Neural cell (in vitro differentiated cells): ENCODE measurements around the gene ATP6V1B1. TPM values are rescaled to one million over a fixed set of nuclear protein-coding genes. Genes with fewer than 3 reads are reported as not detected.

Experiments
- H2AFZ ChIP-seq: fragments of 200-600, 300-800 bp; sonication (generic), shearing (Covaris generic); 2 replicates; pipeline ENCODE4 v1.6.0; 2014; ENCODE audit warnings: low read depth, mild to moderate bottlenecking, antibody characterized with exemption, low read length, moderate library complexity
- H3F3A ChIP-seq: fragments of 200-600 bp; shearing (Covaris generic); 2 replicates; pipeline ENCODE4 v1.6.1; 2016; ENCODE audit warnings: mild to moderate bottlenecking, moderate library complexity, mixed read lengths, antibody characterized with exemption, low read length; ENCODE audit not compliant: insufficient read depth, poor library complexity, severe bottlenecking
- H3K27ac ChIP-seq: fragments of 200-600, 300-800 bp; sonication (generic), shearing (Covaris generic); 2 replicates; pipeline ENCODE4 v1.5.1; 2014; ENCODE audit warnings: mild to moderate bottlenecking, low read length, moderate library complexity
- H3K27me3 ChIP-seq: fragments of 300-800, 200-600 bp; sonication (generic), shearing (Covaris generic); 2 replicates; pipeline ENCODE4 v1.6.0; 2014; ENCODE audit warnings: mild to moderate bottlenecking, low read depth, low read length, moderate library complexity; ENCODE audit not compliant: insufficient read depth
- H3K36me3 ChIP-seq: fragments of 300-800, 200-600 bp; sonication (generic), shearing (Covaris generic); 2 replicates; pipeline ENCODE4 v1.5.1; 2014; ENCODE audit warnings: mild to moderate bottlenecking, antibody characterized with exemption, low read length, moderate library complexity; ENCODE audit not compliant: insufficient read depth
- H3K4me2 ChIP-seq: fragments of 300-800, 200-600 bp; sonication (generic), shearing (Covaris generic); 2 replicates; pipeline ENCODE4 v1.6.0; 2014; ENCODE audit warnings: mild to moderate bottlenecking, low read length
- H3K4me3 ChIP-seq: fragments of 300-800, 200-600 bp; sonication (generic), shearing (Covaris generic); 2 replicates; pipeline ENCODE4 v1.5.1; 2014; ENCODE audit warnings: mild to moderate bottlenecking, low read length, moderate library complexity
- H3K79me2 ChIP-seq: fragments of 200-600 bp; shearing (Covaris generic); replicated peaks from 2 replicates; pipeline ENCODE4 v1.6.0; 2014; ENCODE audit warnings: mild to moderate bottlenecking, low read length, moderate library complexity; ENCODE audit not compliant: insufficient read depth
- H3K9ac ChIP-seq: fragments of 300-800, 200-600 bp; sonication (generic), shearing (Covaris generic); 2 replicates; pipeline ENCODE4 v1.6.1; 2016; ENCODE audit warnings: mild to moderate bottlenecking, low read length, mixed read lengths
- H3K9me2 ChIP-seq: fragments of 200-600 bp; shearing (Covaris generic); 2 replicates; pipeline ENCODE4 v1.6.1; 2016; ENCODE audit warnings: mild to moderate bottlenecking, low read length, mixed read lengths; ENCODE audit not compliant: insufficient read depth
- H3K9me3 ChIP-seq: fragments of 200-600, 300-800 bp; sonication (generic), shearing (Covaris generic); 2 replicates; pipeline ENCODE4 v1.6.1; 2016; ENCODE audit warnings: mild to moderate bottlenecking, mixed run types, low read length, moderate library complexity, mixed read lengths
- H4K20me1 ChIP-seq: fragments of 200-600 bp; shearing (Covaris generic); 2 replicates; pipeline ENCODE4 v1.6.1; 2016; ENCODE audit warnings: mild to moderate bottlenecking, mixed run types; ENCODE audit not compliant: insufficient read depth
- CTCF ChIP-seq: fragments of 450-650 bp; IDR thresholded peaks from 2 replicates; pipeline ENCODE4 v1.5.1; 2014; ENCODE audit warnings: antibody characterized with exemption, mild to moderate bottlenecking, moderate library complexity; ENCODE audit not compliant: poor library complexity, severe bottlenecking
- EP300 ChIP-seq: fragments of 450-650 bp; conservative IDR thresholded peaks from 2 replicates; pipeline ENCODE4 v1.6.1; 2014; ENCODE audit warnings: antibody characterized with exemption, mild to moderate bottlenecking, moderate library complexity; ENCODE audit not compliant: poor library complexity, severe bottlenecking
- EZH2 ChIP-seq: fragments of 200-600, 300-800 bp; shearing (Covaris generic), sonication (generic); IDR thresholded peaks from 2 replicates; pipeline ENCODE4 v1.6.1; 2014; ENCODE audit warnings: antibody characterized with exemption, low read length, borderline replicate concordance, mild to moderate bottlenecking; ENCODE audit not compliant: insufficient read depth, poor library complexity, severe bottlenecking
- MXI1 ChIP-seq: fragments of 450-650 bp; conservative IDR thresholded peaks from 2 replicates; pipeline ENCODE4 v1.6.1; 2014; ENCODE audit warnings: antibody characterized with exemption, mild to moderate bottlenecking; ENCODE audit not compliant: poor library complexity, severe bottlenecking
- POLR2AphosphoS5 ChIP-seq: IDR thresholded peaks from 2 replicates; pipeline ENCODE4 v1.6.1; 2012
- RAD21 ChIP-seq: fragments of 450-650 bp; conservative IDR thresholded peaks from 2 replicates; pipeline ENCODE4 v1.6.1; 2014; ENCODE audit warnings: antibody characterized with exemption, mild to moderate bottlenecking, moderate library complexity
- REST ChIP-seq: IDR thresholded peaks from 2 replicates; pipeline ENCODE4 v1.6.1; 2012; ENCODE audit warnings: borderline replicate concordance
- SMC3 ChIP-seq: fragments of 450-650 bp; conservative IDR thresholded peaks from 2 replicates; pipeline ENCODE4 v1.6.1; 2014; ENCODE audit warnings: antibody characterized with exemption, mild to moderate bottlenecking, moderate library complexity; ENCODE audit not compliant: poor library complexity
- TAF1 ChIP-seq: IDR thresholded peaks from 2 replicates; pipeline ENCODE4 v1.6.1; 2012; ENCODE audit warnings: low read depth
- polyA plus RNA-seq: library from polyadenylated mRNA; depleted of rRNA; stranded (reverse); fragments of >200 nt; gene quantifications from 2 replicates; pipeline ENCODE4 v1.2.3, GENCODE V29; 2014

Gene ATP6V1B1
- polyA plus RNA-seq, 1 donor from 2014 or later = 0.12 TPM

DNA sequence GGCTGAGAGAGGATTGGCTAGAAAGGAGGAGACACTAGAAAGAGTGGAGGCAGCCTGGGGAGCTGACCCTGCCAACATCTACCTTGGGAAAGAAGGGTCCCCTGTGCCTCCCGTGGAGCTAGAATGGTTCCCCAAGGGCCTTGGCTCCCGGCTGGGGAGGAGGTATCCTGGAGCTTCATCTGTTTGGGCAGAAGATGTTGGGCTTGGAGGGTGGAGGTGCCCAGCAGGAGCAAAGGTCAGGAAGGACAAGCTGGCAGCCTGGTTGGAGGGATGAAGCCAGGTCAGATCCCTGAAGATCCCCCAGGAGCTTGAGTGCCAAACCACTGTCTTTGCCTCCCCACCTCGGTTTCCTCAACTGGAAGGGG is 2.9 kb downstream of the ATP6V1B1 start:
- no peak overlapping the region for H2AFZ ChIP-seq

DNA sequence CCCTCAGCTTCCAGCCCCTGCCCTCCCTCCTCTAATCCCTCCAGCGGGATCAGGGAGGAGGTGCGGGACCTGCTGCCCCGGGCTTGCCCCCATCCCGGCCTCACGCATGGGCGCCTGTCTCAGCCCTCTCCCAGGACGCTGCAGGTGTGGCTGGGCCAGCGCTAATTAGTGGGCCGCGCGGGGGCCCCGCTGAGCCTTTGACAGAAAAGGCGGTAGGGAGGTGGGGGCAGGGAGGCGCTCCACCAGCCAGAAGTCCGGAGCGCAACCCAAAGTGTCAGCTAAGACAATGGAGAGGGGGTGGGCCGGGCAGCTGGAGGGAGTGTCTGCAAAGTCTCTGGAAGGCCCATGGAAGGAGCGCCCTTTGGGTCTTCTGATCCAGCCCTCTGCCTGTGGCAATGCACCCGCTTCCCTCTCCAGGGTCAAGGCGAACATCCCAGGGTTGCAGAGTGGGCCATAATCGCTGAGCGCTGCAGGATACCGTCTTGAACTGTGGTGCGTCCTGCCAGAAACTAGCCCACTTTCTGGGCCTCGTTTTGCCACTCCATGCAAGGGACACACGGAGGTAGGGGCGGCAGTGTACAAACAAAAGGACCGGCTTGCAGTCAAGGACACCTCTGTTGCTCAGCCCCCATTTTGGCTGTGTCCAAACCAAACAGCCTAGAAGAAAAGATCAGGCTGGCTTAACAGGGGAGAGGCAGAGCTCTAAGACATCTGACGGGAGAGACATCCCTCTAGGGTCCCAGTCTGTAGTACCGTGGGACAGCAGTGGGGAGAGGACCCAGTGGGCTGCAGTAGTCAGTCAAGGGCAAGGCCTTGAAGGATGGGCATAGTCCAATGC is 3.5 kb downstream of the ATP6V1B1 start:
- Histone ChIP-seq H3F3A (no peaks in the 10 kb centered on the region), H3K27me3 (no peaks in the 10 kb centered on the region), H3K4me2 (no peak overlapping the region), H3K27ac (no peak overlapping the region), H3K9me2 (no peaks in the 10 kb centered on the region), H3K79me2 (no peaks in the 10 kb centered on the region), H2AFZ (no peak overlapping the region), H3K36me3 (no peaks in the 10 kb centered on the region), H3K9me3 (no peaks in the 10 kb centered on the region), H3K9ac (no peak overlapping the region), H4K20me1 (no peaks in the 10 kb centered on the region), H3K4me3 (no peak overlapping the region)
- TF ChIP-seq REST = no peak
- no peak for TF ChIP-seq POLR2AphosphoS5
- TF ChIP-seq RAD21 = no peak
- no peak for TF ChIP-seq EP300
- TF ChIP-seq CTCF = no peak

More for the DNA sequence above, 2.9 kb downstream of the ATP6V1B1 start:
- Histone ChIP-seq H3K36me3 (no peaks in the 10 kb centered on the region), H3K9ac (no peak overlapping the region), H3K4me3 (no peak overlapping the region), H3K27ac (no peak overlapping the region), H3K79me2 (no peaks in the 10 kb centered on the region), H3K9me3 (no peaks in the 10 kb centered on the region), H4K20me1 (no peaks in the 10 kb centered on the region), H3K9me2 (no peaks in the 10 kb centered on the region), H3F3A (no peaks in the 10 kb centered on the region), H3K27me3 (no peaks in the 10 kb centered on the region), H3K4me2 (no peak overlapping the region)
- TF ChIP-seq MXI1 (no peak), RAD21 (no peak), REST (no peak), POLR2AphosphoS5 (no peak), EZH2 (no peak), SMC3 (no peak), CTCF (no peak), TAF1 (no peak)
